ENCODE measurements around the gene WDR43.

DNA sequence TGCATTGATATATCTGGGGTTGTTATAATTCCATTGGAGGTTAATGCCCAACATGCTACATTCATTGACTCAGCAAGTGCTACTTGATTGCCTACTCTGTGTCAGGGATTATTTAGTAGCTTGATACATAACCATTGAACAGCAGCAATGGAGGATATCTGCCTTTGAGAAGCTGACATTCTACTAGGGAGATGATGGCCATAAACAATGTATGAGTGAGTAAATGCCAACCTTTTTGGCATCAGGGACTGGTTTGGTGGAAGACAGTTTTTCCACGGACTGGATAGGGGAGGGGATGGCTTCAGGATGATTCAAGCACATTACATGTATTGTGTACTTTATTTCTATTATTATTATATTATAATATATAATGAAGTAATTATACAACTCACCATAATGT lies 54.7 kb downstream of the WDR43 start:
- TF ChIP-seq POLR2AphosphoS5 (IDR thresholded peaks at IDR 0.05; ENCODE audit: insufficient read depth in 1 of 2, low read depth in 1 of 2) (no peak), POLR2A (IDR thresholded peaks at IDR 0.05) (no peak)
- TF ChIP-seq, protein P1, sequence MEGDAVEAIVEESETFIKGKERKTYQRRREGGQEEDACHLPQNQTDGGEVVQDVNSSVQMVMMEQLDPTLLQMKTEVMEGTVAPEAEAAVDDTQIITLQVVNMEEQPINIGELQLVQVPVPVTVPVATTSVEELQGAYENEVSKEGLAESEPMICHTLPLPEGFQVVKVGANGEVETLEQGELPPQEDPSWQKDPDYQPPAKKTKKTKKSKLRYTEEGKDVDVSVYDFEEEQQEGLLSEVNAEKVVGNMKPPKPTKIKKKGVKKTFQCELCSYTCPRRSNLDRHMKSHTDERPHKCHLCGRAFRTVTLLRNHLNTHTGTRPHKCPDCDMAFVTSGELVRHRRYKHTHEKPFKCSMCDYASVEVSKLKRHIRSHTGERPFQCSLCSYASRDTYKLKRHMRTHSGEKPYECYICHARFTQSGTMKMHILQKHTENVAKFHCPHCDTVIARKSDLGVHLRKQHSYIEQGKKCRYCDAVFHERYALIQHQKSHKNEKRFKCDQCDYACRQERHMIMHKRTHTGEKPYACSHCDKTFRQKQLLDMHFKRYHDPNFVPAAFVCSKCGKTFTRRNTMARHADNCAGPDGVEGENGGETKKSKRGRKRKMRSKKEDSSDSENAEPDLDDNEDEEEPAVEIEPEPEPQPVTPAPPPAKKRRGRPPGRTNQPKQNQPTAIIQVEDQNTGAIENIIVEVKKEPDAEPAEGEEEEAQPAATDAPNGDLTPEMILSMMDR (IDR thresholded peaks at IDR 0.05), result no peak

All from vagina (tissue), 2 donors.